Nephron progenitor cell (in vitro differentiated cells): ENCODE data around the gene DCLK1.

Experiments used
- DNase-seq: peaks from one replicate; pipeline ENCODE4 v3.0.0; 2021
- H3K27ac Mint-ChIP-seq: 2 replicates; pipeline ENCODE4 v1.8.0; 2021; ENCODE audit warnings: mild to moderate bottlenecking, moderate library complexity, mixed read lengths
- H3K27me3 Mint-ChIP-seq: 2 replicates; pipeline ENCODE4 v1.8.0; 2021; ENCODE audit warnings: mild to moderate bottlenecking, low read depth, mixed read lengths; ENCODE audit not compliant: poor library complexity
- H3K36me3 Mint-ChIP-seq: 2 replicates; pipeline ENCODE4 v1.8.0; 2021; ENCODE audit warnings: low read depth, mixed read lengths
- H3K4me1 Mint-ChIP-seq: 2 replicates; pipeline ENCODE4 v1.8.0; 2021; ENCODE audit warnings: mixed read lengths
- H3K4me3 Mint-ChIP-seq: 2 replicates; pipeline ENCODE4 v1.8.0; 2021; ENCODE audit warnings: mild to moderate bottlenecking, moderate library complexity, mixed read lengths
- H3K9me3 Mint-ChIP-seq: 2 replicates; pipeline ENCODE4 v1.8.0; 2021; ENCODE audit warnings: mild to moderate bottlenecking, moderate library complexity, mixed read lengths
- CTCF ChIP-seq: fragments of 200-600 bp; sonication (generic); IDR thresholded peaks from 2 replicates; pipeline ENCODE4 v1.5.0; 2021; ENCODE audit warnings: antibody characterized with exemption

Gene DCLK1

DNA sequence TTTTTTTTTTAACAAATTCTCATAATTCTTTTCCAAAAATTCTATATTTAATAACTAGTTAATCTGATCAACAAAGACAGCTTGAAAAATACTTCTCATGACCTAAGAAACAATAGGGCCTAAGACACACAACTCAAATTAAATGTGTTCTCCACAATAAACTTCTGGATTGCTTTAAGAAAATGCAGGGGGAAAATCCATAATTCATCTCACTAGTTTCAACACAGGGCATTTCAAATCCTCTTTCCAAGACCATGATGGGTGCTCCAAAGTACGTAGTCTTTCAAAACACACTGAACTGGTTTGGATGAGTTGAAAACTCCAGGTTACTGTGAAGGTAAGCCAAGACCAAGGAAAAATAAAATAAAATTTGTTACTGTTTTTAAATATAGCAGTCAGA, 62.6 kb downstream of the DCLK1 start:
- DNase-seq: no peak
- no peak for TF ChIP-seq CTCF
- H3K4me3 Mint-ChIP-seq: no peak overlapping the region

GRCh38 chr13:36067746-36068381, 63.3 kb downstream of the DCLK1 start:
- peaks cover 3% of the 10 kb centered on the region for H3K27me3 Mint-ChIP-seq
- H3K27ac Mint-ChIP-seq: no peak overlapping the region
- H3K9me3 Mint-ChIP-seq: no peaks in the 10 kb centered on the region
- no peaks in the 10 kb centered on the region for H3K4me1 Mint-ChIP-seq
- DNase-seq: no peak
- no peak for TF ChIP-seq CTCF
- no peaks in the 10 kb centered on the region for H3K36me3 Mint-ChIP-seq
- no peak overlapping the region for H3K4me3 Mint-ChIP-seq

More for the DNA sequence above, 62.6 kb downstream of the DCLK1 start:
- Mint-ChIP-seq H3K27me3 (peaks cover 3% of the 10 kb centered on the region), H3K36me3 (no peaks in the 10 kb centered on the region), H3K4me1 (no peaks in the 10 kb centered on the region), H3K27ac (no peak overlapping the region), H3K9me3 (no peaks in the 10 kb centered on the region)

DNA sequence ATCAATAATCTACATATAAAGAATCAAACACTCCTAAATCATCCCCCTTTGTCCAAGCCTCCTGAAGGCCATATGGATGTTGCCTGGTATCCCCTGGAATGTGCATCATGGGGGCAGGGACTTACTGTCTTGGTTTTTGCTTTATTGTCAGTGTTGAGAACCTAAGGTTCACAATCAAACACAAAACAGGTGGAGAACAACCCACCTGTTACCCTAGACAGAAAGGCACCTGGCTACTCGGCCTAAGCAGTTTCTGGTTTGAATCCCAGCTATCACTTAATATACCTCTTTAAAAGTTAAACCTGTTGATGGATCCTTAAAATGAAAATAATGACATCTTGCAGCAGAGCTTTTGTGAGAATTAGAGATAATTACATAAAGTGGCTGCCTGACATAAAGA, 68.9 kb downstream of the DCLK1 start:
- Mint-ChIP-seq H3K27ac (no peak overlapping the region), H3K27me3 (peaks cover 3% of the 10 kb centered on the region), H3K36me3 (no peaks in the 10 kb centered on the region), H3K4me3 (no peak overlapping the region), H3K4me1 (no peaks in the 10 kb centered on the region), H3K9me3 (no peaks in the 10 kb centered on the region)
- no peak for DNase-seq
- no peak for TF ChIP-seq CTCF

- Mint-ChIP-seq H3K4me3 (no peak overlapping the region), H3K27me3 (peaks cover 3% of the 10 kb centered on the region), H3K9me3 (no peaks in the 10 kb centered on the region), H3K27ac (no peak overlapping the region), H3K4me1 (no peaks in the 10 kb centered on the region), H3K36me3 (no peaks in the 10 kb centered on the region)
- no peak for DNase-seq
- no peak for TF ChIP-seq CTCF
Observed at GRCh38 chr13:36061621-36062020, 69.6 kb downstream of the DCLK1 start.

DNA sequence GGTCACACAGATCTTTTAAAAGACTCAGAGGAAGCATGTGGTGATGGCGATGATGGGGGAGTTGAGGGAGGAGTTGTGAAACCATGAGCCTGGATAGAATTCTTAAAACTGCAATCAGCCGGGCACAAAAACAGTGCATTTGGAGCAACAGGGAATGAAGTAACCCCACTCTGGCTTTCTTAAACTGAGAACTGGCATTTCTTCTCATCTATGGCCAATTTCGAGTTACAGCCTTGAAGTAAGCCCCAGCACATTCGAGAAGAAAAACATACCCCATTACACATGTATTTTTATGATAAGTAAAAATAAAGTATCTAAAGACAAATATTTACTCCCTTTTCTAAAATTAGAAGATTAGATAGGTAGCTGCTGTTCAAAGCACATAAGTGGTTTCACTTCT, 70.1 kb downstream of the DCLK1 start:
- DNase-seq: no peak
- no peak for TF ChIP-seq CTCF
- H3K36me3 Mint-ChIP-seq: no peaks in the 10 kb centered on the region
- H3K27ac Mint-ChIP-seq: no peak overlapping the region
- no peak overlapping the region for H3K4me3 Mint-ChIP-seq
- H3K4me1 Mint-ChIP-seq: no peaks in the 10 kb centered on the region
- H3K27me3 Mint-ChIP-seq: peaks cover 3% of the 10 kb centered on the region
- no peaks in the 10 kb centered on the region for H3K9me3 Mint-ChIP-seq

- H3K4me1 Mint-ChIP-seq: no peaks in the 10 kb centered on the region
- H3K9me3 Mint-ChIP-seq: no peaks in the 10 kb centered on the region
Observed at GRCh38 chr13:36059321-36059720, 71.9 kb downstream of the DCLK1 start.

More at GRCh38 chr13:36059321-36059720, 71.9 kb downstream of the DCLK1 start:
- TF ChIP-seq CTCF: no peak
- no peak overlapping the region for H3K4me3 Mint-ChIP-seq
- no peaks in the 10 kb centered on the region for H3K36me3 Mint-ChIP-seq
- peaks cover 3% of the 10 kb centered on the region for H3K27me3 Mint-ChIP-seq
- H3K27ac Mint-ChIP-seq: no peak overlapping the region
- DNase-seq: no peak
